GM21737 (cell line): ENCODE measurements around the gene MRGPRE.

Experiments
- ATAC-seq: cut with Tn5 transposase; IDR thresholded peaks from one replicate; pipeline ENCODE4 v1.9.1; 2021; ENCODE audit warnings: mild to moderate bottlenecking, moderate library complexity; ENCODE audit not compliant: unreplicated experiment

The MRGPRE gene

GRCh38 chr11:3197878-3198528 lies 34.2 kb downstream of the MRGPRE start:
- no peak for ATAC-seq

DNA sequence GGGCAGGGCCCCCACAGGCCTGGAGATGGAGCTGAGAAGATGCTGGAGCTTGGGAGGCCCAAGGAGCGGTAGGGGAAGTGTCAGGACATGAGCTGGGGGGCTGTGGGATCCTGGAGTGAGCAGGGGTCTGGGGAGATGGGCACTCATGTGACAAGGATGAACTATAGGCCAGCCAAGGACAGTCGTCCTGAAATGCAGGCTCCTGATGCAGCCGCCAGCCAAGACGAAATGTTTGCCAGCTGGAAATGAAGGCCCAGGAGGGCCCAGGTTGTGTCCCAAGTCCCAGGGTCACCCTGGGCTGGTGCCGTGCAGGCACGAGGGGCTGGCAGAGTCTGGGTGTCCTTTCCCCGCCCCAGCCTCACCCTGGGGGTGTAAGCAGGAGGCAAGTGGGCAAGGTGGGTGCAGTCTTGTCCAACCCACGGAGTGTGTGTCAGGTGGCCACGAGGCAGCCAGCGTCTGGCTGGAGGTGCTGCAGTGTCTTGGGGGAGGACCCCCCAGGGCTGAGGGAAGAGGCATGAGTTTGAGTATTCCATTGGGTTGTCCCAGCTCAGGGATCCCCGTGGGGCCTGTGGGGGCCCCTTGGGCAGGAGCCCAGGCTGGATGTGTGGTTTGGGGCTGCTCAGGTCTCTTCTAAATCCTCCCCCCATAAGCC lies 35.0 kb downstream of the MRGPRE start:
- no peak for ATAC-seq

DNA sequence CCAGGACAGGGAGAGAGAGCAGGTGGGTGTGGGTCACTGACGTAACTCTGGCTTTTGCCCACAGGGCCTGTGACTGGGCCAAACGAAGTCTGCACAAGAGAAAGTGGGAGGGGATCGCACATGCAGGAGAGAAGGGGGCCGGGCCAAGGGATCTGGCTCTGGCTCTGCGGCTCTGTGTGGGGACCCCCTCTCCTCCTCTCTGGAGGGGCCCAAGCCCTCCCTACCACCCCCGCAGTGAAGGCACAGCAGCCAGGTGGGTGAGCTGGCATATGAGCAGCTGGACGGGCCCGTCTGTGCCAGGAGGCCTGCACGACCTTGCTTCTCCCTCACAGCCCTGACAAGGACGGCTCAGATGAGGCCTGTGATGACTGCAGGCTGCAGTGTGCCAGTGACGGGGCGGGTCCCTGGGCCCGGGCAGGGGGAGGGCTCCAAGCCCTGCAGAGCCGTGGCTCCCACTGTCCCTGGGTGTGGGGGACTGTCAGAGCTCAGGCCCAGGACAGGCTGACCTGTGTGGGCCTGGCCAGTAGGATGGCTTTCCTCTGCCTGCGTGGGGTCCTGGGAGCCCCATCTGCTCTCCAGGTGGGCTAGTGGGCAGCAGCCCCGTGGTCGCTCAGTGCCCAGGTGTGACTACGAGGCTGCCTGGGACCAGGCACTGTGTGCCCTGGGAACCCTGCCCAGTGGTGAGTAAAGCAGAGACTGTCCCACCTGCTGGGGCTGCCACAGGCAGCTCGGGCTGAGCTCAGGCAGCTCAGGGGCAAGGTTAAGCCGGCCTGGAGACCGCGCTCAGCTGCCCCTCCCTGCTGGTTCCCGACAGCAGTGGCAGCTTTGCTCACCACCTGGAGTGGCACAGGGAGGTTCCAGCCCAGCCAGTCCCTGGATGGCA lies 35.8 kb downstream of the MRGPRE start:
- no peak for ATAC-seq

DNA sequence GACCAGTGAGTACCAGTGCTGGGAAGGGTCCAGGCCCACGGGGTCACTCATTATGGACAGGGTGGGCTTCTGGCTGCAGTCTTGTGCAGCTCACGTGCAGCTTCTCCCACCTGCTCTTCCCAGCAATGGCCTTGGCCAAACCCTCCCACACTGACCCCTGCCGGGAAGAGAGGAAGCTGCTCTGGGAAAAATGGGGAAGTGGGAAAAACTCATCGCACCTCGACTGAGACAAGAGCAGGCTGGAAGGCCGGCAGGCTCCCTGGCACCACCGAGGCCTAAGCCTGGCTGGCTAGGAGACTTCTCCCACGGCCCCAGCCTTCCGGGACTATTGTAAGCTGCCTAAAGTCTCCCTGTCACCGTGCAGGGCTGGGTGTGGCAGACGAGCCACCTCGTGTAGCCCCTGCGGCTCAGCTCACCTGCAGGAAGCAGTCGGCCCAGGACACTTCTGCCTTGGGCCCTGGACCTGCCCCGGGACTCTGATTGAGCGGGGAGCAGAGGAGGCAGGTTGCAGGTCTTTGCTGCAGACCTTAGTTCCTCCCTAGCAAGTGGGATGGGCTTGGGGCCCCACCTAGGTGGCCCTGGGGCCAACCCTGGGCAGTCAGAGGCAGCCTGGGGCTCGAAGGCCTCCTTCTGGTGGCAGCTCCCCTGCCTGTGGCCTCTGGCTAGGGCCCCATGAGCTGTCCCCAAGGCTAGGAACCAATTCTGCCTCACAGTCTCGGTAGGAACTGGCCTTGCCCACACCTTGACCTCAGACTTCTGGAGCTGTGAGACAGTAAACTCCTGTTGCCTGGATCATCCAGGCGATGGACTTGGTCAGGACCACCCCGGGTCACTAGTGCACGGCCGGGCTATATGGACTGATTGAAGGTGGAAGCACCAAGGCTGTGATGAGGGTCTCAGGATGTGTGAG lies 36.7 kb downstream of the MRGPRE start:
- no peak for ATAC-seq

DNA sequence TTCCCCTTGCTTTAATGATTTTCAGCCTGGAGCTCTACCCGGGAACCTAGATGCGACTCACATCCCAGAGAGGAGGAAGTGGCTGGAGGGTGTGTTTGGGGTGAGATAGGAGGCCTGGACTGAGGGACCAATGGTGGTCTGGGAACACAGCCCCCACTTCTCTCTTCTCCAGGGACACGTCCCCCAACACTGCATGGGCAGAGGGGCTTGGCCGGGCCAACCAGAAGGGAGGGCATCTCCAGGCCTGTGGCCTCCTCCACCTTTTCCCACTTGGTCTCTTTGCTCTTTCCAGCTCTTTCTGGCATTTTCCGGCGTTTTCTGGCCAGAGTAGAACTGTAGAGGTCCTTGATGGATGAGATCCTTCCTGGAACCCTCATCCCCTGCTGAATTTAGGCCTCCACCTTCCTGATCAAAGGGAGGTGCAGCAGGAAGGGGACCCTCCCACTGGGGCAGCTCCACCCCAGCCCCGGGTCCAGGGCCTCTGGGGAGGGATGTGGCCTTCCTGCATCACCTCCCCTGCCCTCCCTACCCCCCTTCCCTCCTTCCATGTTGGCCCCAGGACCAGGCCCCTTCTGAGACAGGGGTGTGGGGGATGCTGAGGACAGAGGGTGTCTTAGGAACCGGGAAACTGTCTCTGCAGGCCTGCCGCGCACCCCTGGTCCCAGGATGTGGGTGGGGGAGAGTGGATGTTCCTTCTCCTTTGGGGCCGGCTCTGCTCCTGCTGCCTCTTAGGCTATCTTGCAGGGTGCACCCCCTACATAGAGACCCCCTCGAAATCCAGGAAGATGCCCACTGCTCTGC lies 38.0 kb downstream of the MRGPRE start:
- no peak for ATAC-seq

- no peak for ATAC-seq
These were observed 38.7 kb downstream of the MRGPRE start for GRCh38 chr11:3193373-3194015.

- ATAC-seq, result no peak
These were observed 39.5 kb downstream of the MRGPRE start for GRCh38 chr11:3192511-3193372.

DNA sequence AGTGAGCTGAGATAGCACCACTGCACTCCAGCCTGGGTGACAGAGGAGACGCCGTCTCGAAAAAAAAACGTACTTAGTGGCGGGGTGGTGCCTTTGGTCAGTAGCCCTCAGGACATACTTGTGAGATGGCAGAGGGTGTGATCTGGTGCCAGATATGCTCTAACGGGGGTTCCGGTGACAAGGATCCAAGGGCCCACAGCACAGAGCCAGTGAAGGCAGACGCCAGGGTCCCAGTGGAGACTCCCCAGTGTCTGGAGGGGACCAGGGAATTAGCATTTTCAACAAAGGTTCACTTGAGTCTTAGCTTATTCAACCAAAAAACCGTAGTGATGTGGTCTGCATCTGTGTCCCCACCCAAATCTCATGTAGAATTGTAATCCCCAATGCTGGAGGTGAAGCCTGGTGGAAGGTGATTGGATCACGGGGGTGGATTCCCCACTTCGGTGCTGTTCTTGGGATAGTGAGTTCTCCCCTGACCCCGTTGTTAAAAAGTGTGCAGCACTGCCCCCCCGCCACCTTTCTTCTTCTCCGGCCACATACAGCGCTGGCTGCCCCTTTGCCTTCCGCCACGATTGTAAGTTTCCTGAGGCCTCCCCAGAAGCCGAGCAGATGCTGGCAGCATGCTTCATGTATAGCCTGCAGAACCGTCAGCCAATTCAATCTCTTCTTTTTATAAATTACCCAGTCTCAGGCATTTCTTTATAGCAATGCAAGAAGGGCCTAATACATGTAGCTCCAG lies 40.5 kb downstream of the MRGPRE start:
- no peak for ATAC-seq

DNA sequence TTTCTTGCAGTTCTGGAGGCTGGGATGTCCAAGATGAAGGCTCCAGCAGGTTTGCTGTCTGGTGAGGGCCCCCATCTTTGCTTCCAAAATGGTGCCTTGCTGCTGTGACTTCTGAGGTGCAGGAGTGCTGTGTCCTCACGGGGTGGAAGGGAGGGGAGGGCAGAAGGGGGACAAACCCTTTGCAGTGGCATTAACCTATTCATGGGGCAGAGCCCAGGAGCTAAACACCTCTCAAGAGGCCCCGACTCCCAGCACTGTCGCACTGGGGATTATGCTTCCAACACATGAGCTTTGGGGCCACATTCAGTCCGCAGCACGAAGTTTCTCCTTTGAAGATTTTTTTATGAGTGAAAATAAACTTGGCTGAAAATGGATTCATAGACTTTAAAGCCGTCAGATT lies 41.6 kb downstream of the MRGPRE start:
- no peak for ATAC-seq

GRCh38 chr11:3189886-3190583 lies 42.2 kb downstream of the MRGPRE start:
- ATAC-seq, result no peak

- ATAC-seq, result no peak
These were observed 42.9 kb downstream of the MRGPRE start for GRCh38 chr11:3189196-3189843.

DNA sequence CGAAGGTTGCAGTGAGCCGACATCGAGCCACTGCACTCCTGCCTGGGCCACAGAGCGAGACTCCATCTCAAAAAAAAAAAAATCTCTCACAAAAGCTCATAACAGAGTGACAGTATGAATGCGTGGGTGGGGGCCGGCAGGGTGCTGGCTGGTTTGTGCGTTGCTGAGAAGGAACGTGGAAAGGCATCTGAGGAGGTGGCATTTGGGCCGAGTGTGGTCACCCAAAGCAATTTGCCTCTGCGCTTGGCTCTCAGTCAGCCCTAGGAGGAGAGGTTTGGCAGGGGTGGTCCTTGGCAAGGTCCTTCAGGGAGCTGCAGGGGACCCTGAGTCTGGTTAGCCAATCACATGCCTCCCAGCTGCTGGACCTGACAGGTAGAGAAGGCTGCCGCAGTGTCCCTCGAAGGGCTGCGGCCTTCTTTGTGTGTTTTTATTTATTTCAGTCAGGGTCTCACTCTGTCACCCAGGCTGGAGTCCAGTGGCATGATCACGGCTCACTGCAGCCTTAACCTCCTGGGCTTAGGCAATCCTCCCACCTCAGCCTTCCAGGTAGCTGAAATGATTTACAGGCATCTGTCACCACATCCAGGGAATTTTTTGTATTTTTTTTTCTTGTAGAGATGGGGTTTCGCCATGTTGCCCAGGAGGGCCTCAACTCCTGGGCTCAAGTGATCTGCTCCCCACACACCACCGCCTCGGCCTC lies 43.6 kb downstream of the MRGPRE start:
- ATAC-seq, result no peak

DNA sequence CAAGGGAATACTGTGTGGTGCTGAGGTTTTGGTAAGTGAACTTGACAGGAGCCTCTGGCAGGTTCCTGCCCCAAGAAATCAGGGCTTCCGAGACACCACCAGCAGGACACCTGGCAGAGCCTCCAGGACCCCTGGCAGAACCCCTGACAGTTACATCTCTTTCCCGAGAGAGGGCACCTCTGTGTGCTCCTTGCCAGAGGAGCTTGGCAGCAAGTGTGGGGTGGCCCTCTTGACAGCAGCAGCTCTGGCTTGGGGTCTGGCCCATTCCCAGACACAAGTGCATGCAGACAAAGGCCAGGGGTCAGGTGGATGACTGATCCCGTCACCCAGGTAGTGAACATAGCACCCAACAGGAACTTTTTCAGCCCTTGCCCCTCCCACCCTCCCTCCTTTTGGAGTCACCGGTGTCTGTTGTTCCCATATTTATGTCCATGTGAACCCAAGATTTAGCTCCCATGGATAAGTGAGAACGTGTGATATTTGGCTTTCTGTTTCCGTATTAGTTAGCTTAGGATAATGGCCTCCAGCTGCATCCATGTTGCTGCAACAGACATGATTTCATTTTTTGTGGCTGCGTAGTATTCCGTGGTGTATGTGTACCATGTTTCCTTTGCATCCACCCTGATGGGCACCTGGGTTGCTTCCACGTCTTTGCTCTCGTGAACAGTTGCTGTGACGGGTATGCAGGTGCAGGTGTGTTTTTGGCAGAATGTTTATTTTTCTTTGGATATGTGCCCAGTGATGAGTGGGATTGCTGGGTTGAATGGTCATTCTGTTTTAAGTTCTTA lies 45.9 kb downstream of the MRGPRE start:
- no peak for ATAC-seq

DNA sequence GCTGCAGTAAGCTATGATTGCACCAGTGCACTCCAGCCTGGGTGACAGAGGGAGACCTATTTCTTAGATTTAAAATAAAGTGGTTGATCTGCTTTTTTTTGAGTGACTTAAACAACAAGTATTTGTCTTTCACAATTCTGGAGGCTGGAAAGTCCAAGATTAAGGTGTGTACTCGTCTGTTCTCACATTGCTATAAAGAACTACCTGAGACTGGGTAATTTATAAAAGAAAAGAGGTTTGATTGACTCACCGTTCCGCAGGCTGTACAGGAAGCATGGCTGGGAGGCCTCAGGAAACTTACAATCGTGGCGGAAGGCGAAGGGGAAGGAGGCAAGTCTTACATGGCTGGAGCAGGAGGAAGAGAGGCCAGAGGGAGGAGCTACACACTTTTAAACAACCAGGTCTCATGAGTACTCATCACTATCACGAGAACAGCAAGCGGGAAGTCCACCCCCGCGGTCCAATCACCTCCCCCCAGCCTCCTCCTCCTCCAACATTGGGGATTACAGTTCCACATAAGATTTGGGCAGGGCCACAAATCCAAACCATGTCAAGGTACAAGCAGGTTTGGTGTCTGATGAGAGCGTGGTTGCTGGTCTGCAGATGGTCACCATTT lies 47.4 kb downstream of the MRGPRE start:
- ATAC-seq, result no peak

GRCh38 chr11:3183523-3183922 lies 48.7 kb downstream of the MRGPRE start:
- ATAC-seq, result no peak
